ENCODE results near the gene SLAMF1. TPM values are rescaled to one million over a fixed set of nuclear protein-coding genes. Genes with fewer than 3 reads are reported as not detected.

Gene SLAMF1
- total and polyA plus RNA-seq, 2 of the 13 experiments (the other 11 are each of a cell fraction or from before 2014, with no cell fraction given), result not detected

- no TSS peak for BruUV-seq (replicated peaks)
- TF ChIP-seq EZH2 (conservative IDR thresholded peaks at IDR 0.05; ENCODE audit: low read depth, low read length) (no peak), ZNF510 (CRISPR knock-in tag; IDR thresholded peaks at IDR 0.05; ENCODE audit: low read depth) (no peak), ZNF263 (CRISPR knock-in tag; IDR thresholded peaks at IDR 0.05) (no peak), JUN (CRISPR knock-in tag; IDR thresholded peaks at IDR 0.05) (no peak), PRPF4 (IDR thresholded peaks at IDR 0.05; ENCODE audit: low read depth, low read length, poor library complexity, severe bottlenecking) (no peak), AGO1 (IDR thresholded peaks at IDR 0.05; ENCODE audit: low read depth, low read length, poor library complexity, severe bottlenecking) (no peak), NR2F1 (CRISPR knock-in tag; IDR thresholded peaks at IDR 0.05) (no peak), IRF9 (CRISPR knock-in tag; IDR thresholded peaks at IDR 0.05; ENCODE audit: borderline replicate concordance) (no peak), PCBP2 (optimal IDR thresholded peaks at IDR 0.05; ENCODE audit: low read depth, low read length, poor library complexity, severe bottlenecking) (no peak), ZFYVE20 (CRISPR knock-in tag; IDR thresholded peaks at IDR 0.05; ENCODE audit: borderline replicate concordance, low read depth) (no peak), HNRNPL (IDR thresholded peaks at IDR 0.05; ENCODE audit: low read depth, low read length) (no peak)
- in situ Hi-C loops (cut with HindIII; ENCODE audit: extremely low pct_ligation_motif_present, low pct_unique_long_range_greater_than_20kb) (no loop called here), intact Hi-C loops (cut with micrococcal nuclease; ENCODE audit: unreplicated experiment) (no loop called here)
- Histone ChIP-seq H4K20me1 (ENCODE audit: insufficient read depth, low read length) (no peaks in the 10 kb centered on the region), H3K9me3 (ENCODE audit: low read length) (no peaks in the 10 kb centered on the region), H3K4me3 (replicated peaks in 1 of 3; ENCODE audit: insufficient read depth in 1 of 3, low read depth in 2 of 3, low read length in 3 of 3) (no peak overlapping the region), H2AFZ (ENCODE audit: low read length) (no peak overlapping the region), H3K79me2 (ENCODE audit: insufficient read depth, low read length) (no peaks in the 10 kb centered on the region), H3K4me2 (ENCODE audit: low read depth, low read length) (no peak overlapping the region), H3K4me1 (ENCODE audit: insufficient read depth, low read length) (0 out of 2 replicates have a peak, but pooled peaks cover 8% of the 10 kb centered on the region), H3K27me3 (ENCODE audit: control insufficient read depth in 1 of 2, insufficient read depth in 2 of 2, low read length in 2 of 2) (no peaks in the 10 kb centered on the region), H3K27ac (ENCODE audit: extremely low read length, insufficient read depth, low read length) (no peak overlapping the region), H3K36me3 (replicated peaks in 1 of 2; ENCODE audit: control insufficient read depth in 1 of 2, insufficient read depth in 2 of 2, low read length in 2 of 2) (no peaks in the 10 kb centered on the region), H3K9ac (ENCODE audit: insufficient read depth, low read depth, low read length) (no peak overlapping the region)
- DNase-seq (ENCODE audit: low spot score) (no peak), FAIRE-seq (no peak), ATAC-seq (no peak)
- WGBS (ENCODE audit: low lambda C conversion rate), result 9% methylated on average over 3 of the region's 3 CpGs
- POLR2A ChIA-PET, result no interaction called here
- CTCF ChIA-PET (ENCODE audit: low intra/inter-chr PET ratio, low total read pairs), result no interaction called here
These were observed 19.2 kb upstream of the SLAMF1 start for GRCh38 chr1:160666079-160666442.
